ENCODE measurements around the gene OBSCN. TPM values are rescaled to one million over a fixed set of nuclear protein-coding genes. Genes with fewer than 3 reads are reported as not detected.

OBSCN gene
- total RNA-seq, 2 donors from 2014 or later, result 194 to 201 TPM

GRCh38 chr1:228308085-228308601, 100.3 kb downstream of the OBSCN start:
- ATAC-seq (no peak), DNase-seq (no peak)
- intact Hi-C loops (cut with DNase I), result no loop called here

- ATAC-seq (no peak), DNase-seq (no peak)
- intact Hi-C loops (cut with DNase I), result no loop called here
These were observed 100.9 kb downstream of the OBSCN start for GRCh38 chr1:228308628-228309325.

- intact Hi-C loops (cut with DNase I), result no loop called here
- ATAC-seq, result no peak
- no peak for DNase-seq
These were observed 101.7 kb downstream of the OBSCN start for GRCh38 chr1:228309326-228310067.

- DNase-seq (no peak), ATAC-seq (no peak)
- intact Hi-C loops (cut with DNase I), result no loop called here
These were observed 102.4 kb downstream of the OBSCN start for GRCh38 chr1:228310162-228310792.

- intact Hi-C loops (cut with DNase I), result no loop called here
- DNase-seq (no peak), ATAC-seq (no peak)
These were observed 103.2 kb downstream of the OBSCN start for GRCh38 chr1:228311091-228311490.

GRCh38 chr1:228312136-228312764, 104.4 kb downstream of the OBSCN start:
- ATAC-seq (no peak), DNase-seq (no peak)
- intact Hi-C loops (cut with DNase I), result no loop called here

- DNase-seq, result no peak
- ATAC-seq, result no peak
- intact Hi-C loops (cut with DNase I), result no loop called here
These were observed 105.9 kb downstream of the OBSCN start for GRCh38 chr1:228313536-228314277.

GRCh38 chr1:228314315-228314657, 106.4 kb downstream of the OBSCN start:
- ATAC-seq (no peak), DNase-seq (no peak)
- intact Hi-C loops (cut with DNase I), result no loop called here

- peak; percentile 9 to 31 for ATAC-seq
- DNase-seq, result no peak
- intact Hi-C loops (cut with DNase I), result no loop called here
These were observed 107.0 kb downstream of the OBSCN start for GRCh38 chr1:228314658-228315483.

GRCh38 chr1:228315484-228315944, 107.7 kb downstream of the OBSCN start:
- intact Hi-C loops (cut with DNase I), result no loop called here
- DNase-seq (no peak), ATAC-seq (no peak)

GRCh38 chr1:228315945-228316588, 108.2 kb downstream of the OBSCN start:
- intact Hi-C loops (cut with DNase I), result no loop called here
- ATAC-seq, result no peak
- no peak for DNase-seq

GRCh38 chr1:228316589-228317387, 108.9 kb downstream of the OBSCN start:
- intact Hi-C loops (cut with DNase I), result no loop called here
- no peak for ATAC-seq
- no peak for DNase-seq

GRCh38 chr1:228317411-228317828, 109.6 kb downstream of the OBSCN start:
- intact Hi-C loops (cut with DNase I), result no loop called here
- no peak for DNase-seq
- ATAC-seq, result no peak

- ATAC-seq (no peak), DNase-seq (no peak)
- intact Hi-C loops (cut with DNase I), result no loop called here
These were observed 110.3 kb downstream of the OBSCN start for GRCh38 chr1:228317891-228318810.

GRCh38 chr1:228318823-228319241, 111.0 kb downstream of the OBSCN start:
- ATAC-seq, result no peak
- intact Hi-C loops (cut with DNase I), result no loop called here
- DNase-seq, result no peak
